Mucosa of rectum (tissue), 2 donors: ENCODE data around the gene ARMH4.

Experiments
- H3K27ac ChIP-seq, 2 donors: one replicate each; pipeline ENCODE4 v1.7.0; 2013; ENCODE audit warnings: inconsistent platforms in 2 of 2, low read depth in 2 of 2, low read length in 2 of 2
- H3K27me3 ChIP-seq, 2 donors: one replicate each; pipeline ENCODE4 v1.7.0; 2013; ENCODE audit warnings: low read length in 2 of 2; ENCODE audit not compliant: control insufficient read depth in 2 of 2, insufficient read depth in 2 of 2
- H3K36me3 ChIP-seq, 2 donors: one replicate each; pipeline ENCODE4 v1.7.0; 2013; ENCODE audit warnings: low read length in 2 of 2; ENCODE audit not compliant: control insufficient read depth in 2 of 2, insufficient read depth in 2 of 2
- H3K4me1 ChIP-seq, 2 donors: one replicate each; pipeline ENCODE4 v1.7.0; 2013; ENCODE audit warnings: low read length in 2 of 2, mild to moderate bottlenecking in 1 of 2; ENCODE audit not compliant: control insufficient read depth in 2 of 2, insufficient read depth in 2 of 2
- H3K4me3 ChIP-seq, 2 donors: one replicate each; pipeline ENCODE4 v1.7.0; 2013; ENCODE audit warnings: low read length in 2 of 2
- H3K9ac ChIP-seq, 2 donors: one replicate each; pipeline ENCODE4 v1.7.0; 2013; ENCODE audit warnings: low read length in 2 of 2, low read depth in 1 of 2, mild to moderate bottlenecking in 1 of 2
- H3K9me3 ChIP-seq, 2 donors: one replicate each; pipeline ENCODE4 v1.7.0; 2013; ENCODE audit warnings: low read length in 2 of 2; ENCODE audit not compliant: control insufficient read depth in 2 of 2
- donor health status: healthy.
- donor health status: Normal muscosa, but diverticular disease.

The ARMH4 gene

GRCh38 chr14:57979376-57980048 lies 172.5 kb downstream of the ARMH4 start:
- Histone ChIP-seq H3K4me1 (no peaks in the 10 kb centered on the region), H3K27me3 (peaks cover 0 to 2% of the 10 kb centered on the region in 2 donors), H3K27ac (no peak overlapping the region), H3K9ac (no peak overlapping the region), H3K4me3 (no peak overlapping the region), H3K36me3 (no peaks in the 10 kb centered on the region), H3K9me3 (no peaks in the 10 kb centered on the region)

GRCh38 chr14:57976701-57977100 lies 175.3 kb downstream of the ARMH4 start:
- no peak overlapping the region for H3K27ac ChIP-seq
- H3K27me3 ChIP-seq: peaks cover 0 to 2% of the 10 kb centered on the region in 2 donors
- no peaks in the 10 kb centered on the region for H3K4me1 ChIP-seq
- H3K36me3 ChIP-seq: no peaks in the 10 kb centered on the region
- H3K9ac ChIP-seq: no peak overlapping the region
- no peaks in the 10 kb centered on the region for H3K9me3 ChIP-seq
- H3K4me3 ChIP-seq: no peak overlapping the region

GRCh38 chr14:57974896-57975295 lies 177.1 kb downstream of the ARMH4 start:
- Histone ChIP-seq H3K4me1 (no peaks in the 10 kb centered on the region), H3K9me3 (no peaks in the 10 kb centered on the region), H3K4me3 (no peak overlapping the region), H3K27me3 (peaks cover 0 to 2% of the 10 kb centered on the region in 2 donors), H3K27ac (no peak overlapping the region), H3K36me3 (no peaks in the 10 kb centered on the region), H3K9ac (no peak overlapping the region)

- no peaks in the 10 kb centered on the region for H3K27me3 ChIP-seq
- no peak overlapping the region for H3K4me3 ChIP-seq
- no peak overlapping the region for H3K27ac ChIP-seq
- H3K36me3 ChIP-seq: no peaks in the 10 kb centered on the region
- no peak overlapping the region for H3K9ac ChIP-seq
- no peaks in the 10 kb centered on the region for H3K4me1 ChIP-seq
- H3K9me3 ChIP-seq: no peaks in the 10 kb centered on the region
Measured at GRCh38 chr14:57970594-57970993, 181.4 kb downstream of the ARMH4 start.

GRCh38 chr14:57970175-57970574 lies 181.8 kb downstream of the ARMH4 start:
- Histone ChIP-seq H3K27me3 (no peaks in the 10 kb centered on the region), H3K4me1 (no peaks in the 10 kb centered on the region), H3K36me3 (no peaks in the 10 kb centered on the region), H3K9ac (no peak overlapping the region), H3K4me3 (no peak overlapping the region), H3K9me3 (no peaks in the 10 kb centered on the region), H3K27ac (no peak overlapping the region)

GRCh38 chr14:57963071-57963470 lies 188.9 kb downstream of the ARMH4 start:
- no peaks in the 10 kb centered on the region for H3K9me3 ChIP-seq
- no peaks in the 10 kb centered on the region for H3K36me3 ChIP-seq
- H3K9ac ChIP-seq: no peak overlapping the region
- H3K4me1 ChIP-seq: no peaks in the 10 kb centered on the region
- H3K27me3 ChIP-seq: no peaks in the 10 kb centered on the region
- no peak overlapping the region for H3K27ac ChIP-seq
- H3K4me3 ChIP-seq: no peak overlapping the region

GRCh38 chr14:57962325-57963035 lies 189.5 kb downstream of the ARMH4 start:
- no peaks in the 10 kb centered on the region for H3K36me3 ChIP-seq
- H3K9ac ChIP-seq: no peak overlapping the region
- no peaks in the 10 kb centered on the region for H3K4me1 ChIP-seq
- no peaks in the 10 kb centered on the region for H3K9me3 ChIP-seq
- no peaks in the 10 kb centered on the region for H3K27me3 ChIP-seq
- H3K27ac ChIP-seq: no peak overlapping the region
- no peak overlapping the region for H3K4me3 ChIP-seq

- no peaks in the 10 kb centered on the region for H3K4me1 ChIP-seq
- H3K36me3 ChIP-seq: no peaks in the 10 kb centered on the region
- no peak overlapping the region for H3K4me3 ChIP-seq
- H3K27me3 ChIP-seq: no peaks in the 10 kb centered on the region
- H3K9me3 ChIP-seq: no peaks in the 10 kb centered on the region
- H3K9ac ChIP-seq: no peak overlapping the region
- no peak overlapping the region for H3K27ac ChIP-seq
Measured at GRCh38 chr14:57961786-57962060, 190.3 kb downstream of the ARMH4 start.

- no peak overlapping the region for H3K4me3 ChIP-seq
- no peak overlapping the region for H3K27ac ChIP-seq
- H3K9ac ChIP-seq: no peak overlapping the region
- H3K27me3 ChIP-seq: no peaks in the 10 kb centered on the region
- no peaks in the 10 kb centered on the region for H3K36me3 ChIP-seq
- no peaks in the 10 kb centered on the region for H3K9me3 ChIP-seq
- H3K4me1 ChIP-seq: no peaks in the 10 kb centered on the region
Measured at GRCh38 chr14:57960946-57961785, 190.8 kb downstream of the ARMH4 start.

GRCh38 chr14:57957441-57957840 lies 194.6 kb downstream of the ARMH4 start:
- no peak overlapping the region for H3K4me3 ChIP-seq
- no peaks in the 10 kb centered on the region for H3K36me3 ChIP-seq
- H3K9ac ChIP-seq: no peak overlapping the region
- H3K4me1 ChIP-seq: no peaks in the 10 kb centered on the region
- no peaks in the 10 kb centered on the region for H3K27me3 ChIP-seq
- H3K9me3 ChIP-seq: no peaks in the 10 kb centered on the region
- H3K27ac ChIP-seq: no peak overlapping the region
